Keratinocyte (primary cell): ENCODE measurements around the gene TEX51.

Experiments used
- CTCF ChIP-seq, 3 experiments: IDR thresholded peaks in 1 of 3; conservative IDR thresholded peaks in 1 of 3; optimal IDR thresholded peaks in 1 of 3; 2 replicates in 2 of 3; 3 replicates in 1 of 3; pipeline versions ENCODE3 to v1.5.1; 2011; ENCODE audit warnings: low read length in 3 of 3, mild to moderate bottlenecking in 3 of 3, moderate library complexity in 2 of 3, control low read depth in 1 of 3, inconsistent platforms in 1 of 3; ENCODE audit not compliant: insufficient read depth in 2 of 3; ENCODE audit errors: extremely low read depth in 1 of 3
- EZH2 ChIP-seq: IDR thresholded peaks from one replicate; pipeline ENCODE4 v1.6.1; 2012; ENCODE audit warnings: inconsistent platforms, mild to moderate bottlenecking, low read length, moderate library complexity

- TF ChIP-seq CTCF (optimal IDR thresholded peaks at IDR 0.05 in 1 of 3, IDR thresholded peaks at IDR 0.05 in 1 of 3, conservative IDR thresholded peaks at IDR 0.05 in 1 of 3; ENCODE audit: extremely low read depth in 1 of 3, insufficient read depth in 2 of 3, low read length in 3 of 3) (no peak), EZH2 (no peak)
Measured at GRCh38 chr2:126946318-126947102, 47.8 kb downstream of the TEX51 start.
